CD4-positive, alpha-beta memory T cell (primary cell): ENCODE results near the gene OCEL1. TPM values are rescaled to one million over a fixed set of nuclear protein-coding genes. Genes with fewer than 3 reads are reported as not detected.
A peak's percentile ranks its signal among the peaks of the same experiment; 100 is the strongest.
"Not testable (repeated sequence)": the region's sequence is repeated elsewhere in the genome, so short reads cannot be mapped to it uniquely, and the experiment has no call there.

Experiments
- CTCF ChIA-PET: fragments of 350-600 bp; sonication (Branson Sonifier 250); formaldehyde crosslinking; loops from one replicate; lab custom pipeline; 2021; ENCODE audit warnings: inconsistent platforms; ENCODE audit not compliant: partially characterized antibody; lab: Charles Lee
- POLR2A ChIA-PET: fragments of 350-600 bp; sonication (Branson Sonifier 250); formaldehyde crosslinking; loops from one replicate; lab custom pipeline; 2021; ENCODE audit not compliant: partially characterized antibody; lab: Charles Lee
- DNase-seq, 5 donors: peaks; one replicate each; pipeline versions ENCODE4 v3.0.0 to v3.0.0-alpha.2; 2020 to 2022; ENCODE audit warnings: mixed read lengths in 1 of 5
- H3K27ac ChIP-seq: one replicate; pipeline ENCODE4 v1.7.0; 2013; ENCODE audit warnings: low read depth, low read length
- H3K27me3 ChIP-seq: 2 replicates; pipeline ENCODE4 v1.7.0; 2013; ENCODE audit warnings: mild to moderate bottlenecking, low read length, moderate library complexity; ENCODE audit not compliant: insufficient read depth
- H3K36me3 ChIP-seq: 2 replicates; pipeline ENCODE4 v1.7.0; 2013; ENCODE audit warnings: mild to moderate bottlenecking, low read length, moderate library complexity; ENCODE audit not compliant: insufficient read depth
- H3K4me1 ChIP-seq: 2 replicates; pipeline ENCODE4 v1.7.0; 2013; ENCODE audit warnings: mild to moderate bottlenecking, low read length, moderate library complexity; ENCODE audit not compliant: insufficient read depth
- H3K4me3 ChIP-seq, 2 donors: one replicate each; pipeline ENCODE4 v1.7.0; 2013; ENCODE audit warnings: low read length in 2 of 2, mild to moderate bottlenecking in 1 of 2
- H3K9me3 ChIP-seq, 2 donors: one replicate each; pipeline ENCODE4 v1.7.0; 2013; ENCODE audit warnings: low read length in 2 of 2, control low read depth in 1 of 2; ENCODE audit not compliant: control insufficient read depth in 1 of 2
- H3K27ac Mint-ChIP-seq, 7 donors: one replicate each; pipeline ENCODE4 v1.8.0; 2020 to 2021; ENCODE audit warnings: mixed read lengths in 7 of 7, mild to moderate bottlenecking in 6 of 7, inconsistent platforms in 3 of 7, moderate library complexity in 3 of 7
- H3K27me3 Mint-ChIP-seq, 2 donors: one replicate each; pipeline ENCODE4 v1.8.0; 2020 to 2021; ENCODE audit warnings: mixed read lengths in 2 of 2
- H3K36me3 Mint-ChIP-seq, 2 donors: one replicate each; pipeline ENCODE4 v1.8.0; 2020 to 2021; ENCODE audit warnings: mixed read lengths in 2 of 2, inconsistent platforms in 1 of 2, mild to moderate bottlenecking in 1 of 2
- H3K4me1 Mint-ChIP-seq, 4 donors: one replicate each; pipeline ENCODE4 v1.8.0; 2020 to 2021; ENCODE audit warnings: mixed read lengths in 4 of 4, mild to moderate bottlenecking in 1 of 4
- H3K4me3 Mint-ChIP-seq, 8 donors: one replicate each; pipeline ENCODE4 v1.8.0; 2020 to 2021; ENCODE audit warnings: mixed read lengths in 8 of 8, mild to moderate bottlenecking in 7 of 8, moderate library complexity in 6 of 8, inconsistent platforms in 3 of 8
- H3K9me3 Mint-ChIP-seq, 8 donors: one replicate each; pipeline ENCODE4 v1.8.0; 2020 to 2021; ENCODE audit warnings: mixed read lengths in 8 of 8, mild to moderate bottlenecking in 5 of 8, inconsistent platforms in 3 of 8, moderate library complexity in 1 of 8
- intact Hi-C: fragments of 100-400 bp; cut with micrococcal nuclease; formaldehyde crosslinking; loops from one replicate; pipeline ENCODE4 v1.15.1; 2023
- polyA plus RNA-seq, 2 donors: library from polyadenylated mRNA; unstranded; fragments of 300-500 nt; fragmentation: Illumina TruSeq; gene quantifications; one replicate each; pipeline ENCODE4 v1.2.3, GENCODE V29; 2021
- total RNA-seq, 2 experiments: library from RNA; stranded (reverse); gene quantifications; one replicate each; pipeline ENCODE4 v1.2.3, GENCODE V29; 2021

The OCEL1 gene
- total and polyA plus RNA-seq, 4 experiments from 2014 or later = 23.9 to 38.0 (median 33.5) TPM

- H3K27me3 ChIP-seq = no peaks in the 10 kb centered on the region
- peak overlapping the region; percentile 5 to 43 for H3K4me3 ChIP-seq
- intact Hi-C loops = loop anchor here (1.0 to 2.0 kb wide), 3 partner anchors 51 to 117 kb away; no protein-coding TSS in a partner anchor
- no peaks in the 10 kb centered on the region for H3K9me3 ChIP-seq
- peaks cover 22% of the 10 kb centered on the region for H3K4me1 ChIP-seq
- Mint-ChIP-seq H3K4me1 (peaks cover 16 to 27% (median 19%) of the 10 kb centered on the region in 4 donors), H3K36me3 (peaks cover 15 to 41% of the 10 kb centered on the region in 2 donors), H3K9me3 (no peaks in the 10 kb centered on the region), H3K4me3 (peak overlapping the region; percentile 86 to 92 (median 90)), H3K27me3 (no peaks in the 10 kb centered on the region), H3K27ac (peak overlapping the region; percentile 82 to 98 (median 96))
- ChIA-PET POLR2A (interaction anchor here (0.6 to 3.4 kb wide), 17 partner anchors 10 to 154 kb away, joined by 3 to 52 read pairs (median 6); partner anchors contain the start of genes BABAM1, HAUS8, MYO9B and OCEL1), CTCF (interaction anchor here (0.5 to 2.8 kb wide), 16 partner anchors 9 to 1870 kb away, joined by 3 to 13 read pairs (median 4); partner anchors contain the start of genes BABAM1 and USE1)
- H3K27ac ChIP-seq = peak overlapping the region; percentile 58
- H3K36me3 ChIP-seq = peaks cover 24% of the 10 kb centered on the region
- peak; percentile 47 to 69 (median 55) for DNase-seq
Measured at GRCh38 chr19:17184371-17184841, 41.6 kb upstream of the OCEL1 start.

- Mint-ChIP-seq H3K4me3 (peak overlapping the region in 1 of 8 donors; percentile 19), H3K27ac (peak overlapping the region in 1 of 7 donors; percentile 73), H3K4me1 (peaks cover 16 to 27% (median 19%) of the 10 kb centered on the region in 4 donors), H3K36me3 (peaks cover 15 to 42% of the 10 kb centered on the region in 2 donors), H3K27me3 (no peaks in the 10 kb centered on the region), H3K9me3 (no peaks in the 10 kb centered on the region)
- DNase-seq = no peak
- POLR2A ChIA-PET = interaction anchor here (3.0 to 3.4 kb wide), 3 partner anchors 30 to 61 kb away, joined by 23 to 52 read pairs (median 41); partner anchors contain the start of gene USE1
- intact Hi-C loops = loop anchor here (2.0 kb wide), 1 partner anchor 61 kb away; no protein-coding TSS in a partner anchor
- CTCF ChIA-PET = interaction anchor here (0.9 kb wide), 1 partner anchor 48 kb away, joined by 3 read pairs; no protein-coding TSS in a partner anchor
- no peak overlapping the region for H3K4me3 ChIP-seq
- H3K4me1 ChIP-seq = peaks cover 22% of the 10 kb centered on the region
- H3K36me3 ChIP-seq = peaks cover 29% of the 10 kb centered on the region
- no peaks in the 10 kb centered on the region for H3K9me3 ChIP-seq
- no peaks in the 10 kb centered on the region for H3K27me3 ChIP-seq
- no peak overlapping the region for H3K27ac ChIP-seq
Measured at GRCh38 chr19:17185590-17185989, 40.4 kb upstream of the OCEL1 start.

GRCh38 chr19:17191736-17192135, 34.3 kb upstream of the OCEL1 start:
- peaks cover 63% of the 10 kb centered on the region for H3K36me3 ChIP-seq
- H3K27ac Mint-ChIP-seq, intact Hi-C loops, H3K4me3 ChIP-seq, H3K4me3 Mint-ChIP-seq, H3K4me1 Mint-ChIP-seq, H3K9me3 Mint-ChIP-seq, POLR2A ChIA-PET, H3K27ac ChIP-seq, CTCF ChIA-PET, DNase-seq, H3K27me3 ChIP-seq, H3K4me1 ChIP-seq, H3K27me3 Mint-ChIP-seq, H3K9me3 ChIP-seq: not testable (repeated sequence)
- H3K36me3 Mint-ChIP-seq = peaks cover 31 to 51% of the 10 kb centered on the region in 2 donors

- no peak overlapping the region for H3K27ac ChIP-seq
- no peaks in the 10 kb centered on the region for H3K4me1 ChIP-seq
- POLR2A ChIA-PET = interaction anchor here (0.6 kb wide), 1 partner anchor 125 kb away, joined by 3 read pairs; no protein-coding TSS in a partner anchor
- no peak overlapping the region for H3K4me3 ChIP-seq
- Mint-ChIP-seq H3K9me3 (peaks cover 0 to 2% (median 0%) of the 10 kb centered on the region in 8 donors), H3K27me3 (no peaks in the 10 kb centered on the region), H3K4me1 (peaks cover 0 to 4% (median 2%) of the 10 kb centered on the region in 4 donors), H3K4me3 (no peak overlapping the region), H3K36me3 (peaks cover 37 to 51% of the 10 kb centered on the region in 2 donors), H3K27ac (no peak overlapping the region)
- DNase-seq = no peak
- no peaks in the 10 kb centered on the region for H3K9me3 ChIP-seq
- CTCF ChIA-PET = interaction anchor here (0.9 kb wide), 1 partner anchor 9 kb away, joined by 3 read pairs; no protein-coding TSS in a partner anchor
- H3K36me3 ChIP-seq = peaks cover 59% of the 10 kb centered on the region
- intact Hi-C loops = no loop called here
- H3K27me3 ChIP-seq = no peaks in the 10 kb centered on the region
Measured at GRCh38 chr19:17192751-17193150, 33.3 kb upstream of the OCEL1 start.

- intact Hi-C loops = no loop called here
- Histone ChIP-seq H3K27me3 (no peaks in the 10 kb centered on the region), H3K27ac (no peak overlapping the region), H3K4me3 (no peak overlapping the region), H3K4me1 (no peaks in the 10 kb centered on the region), H3K36me3 (peaks cover 54% of the 10 kb centered on the region), H3K9me3 (no peaks in the 10 kb centered on the region)
- Mint-ChIP-seq H3K4me3 (no peak overlapping the region), H3K27me3 (no peaks in the 10 kb centered on the region), H3K27ac (peak overlapping the region in 2 of 7 donors; percentile 31 to 42), H3K9me3 (peaks cover 0 to 4% (median 0%) of the 10 kb centered on the region in 8 donors), H3K4me1 (peaks cover 0 to 4% (median 2%) of the 10 kb centered on the region in 4 donors), H3K36me3 (peaks cover 47 to 55% of the 10 kb centered on the region in 2 donors)
- no peak for DNase-seq
- ChIA-PET POLR2A (no interaction called here), CTCF (no interaction called here)
Measured at GRCh38 chr19:17194608-17195007, 31.4 kb upstream of the OCEL1 start.

- H3K9me3 Mint-ChIP-seq = peaks cover 0 to 4% (median 0%) of the 10 kb centered on the region in 8 donors
- H3K27ac Mint-ChIP-seq = no peak overlapping the region
- H3K4me1 ChIP-seq = no peaks in the 10 kb centered on the region
- no peaks in the 10 kb centered on the region for H3K9me3 ChIP-seq
- intact Hi-C loops = no loop called here
- no peak for DNase-seq
- H3K4me3 Mint-ChIP-seq = no peak overlapping the region
- CTCF ChIA-PET = no interaction called here
- H3K4me3 ChIP-seq = no peak overlapping the region
- H3K36me3 Mint-ChIP-seq = peaks cover 49 to 57% of the 10 kb centered on the region in 2 donors
- H3K27me3 Mint-ChIP-seq = no peaks in the 10 kb centered on the region
- POLR2A ChIA-PET = no interaction called here
- H3K27me3 ChIP-seq = no peaks in the 10 kb centered on the region
- H3K4me1 Mint-ChIP-seq = peaks cover 0 to 4% (median 2%) of the 10 kb centered on the region in 4 donors
- peaks cover 57% of the 10 kb centered on the region for H3K36me3 ChIP-seq
- H3K27ac ChIP-seq = no peak overlapping the region
Measured at GRCh38 chr19:17195106-17195505, 30.9 kb upstream of the OCEL1 start.

- no peaks in the 10 kb centered on the region for H3K27me3 Mint-ChIP-seq
- DNase-seq = no peak
- H3K4me1 Mint-ChIP-seq = peaks cover 0 to 4% (median 2%) of the 10 kb centered on the region in 4 donors
- H3K27ac Mint-ChIP-seq = peak overlapping the region in 5 of 7 donors; percentile 17 to 80 (median 70)
- ChIA-PET POLR2A (no interaction called here), CTCF (interaction anchor here (0.7 kb wide), 1 partner anchor 10 kb away, joined by 3 read pairs; no protein-coding TSS in a partner anchor)
- peaks cover 59% of the 10 kb centered on the region for H3K36me3 ChIP-seq
- peaks cover 49 to 61% of the 10 kb centered on the region in 2 donors for H3K36me3 Mint-ChIP-seq
- no peaks in the 10 kb centered on the region for H3K27me3 ChIP-seq
- peaks cover 0 to 4% (median 0%) of the 10 kb centered on the region in 8 donors for H3K9me3 Mint-ChIP-seq
- no peaks in the 10 kb centered on the region for H3K9me3 ChIP-seq
- intact Hi-C loops = no loop called here
- no peak overlapping the region for H3K4me3 ChIP-seq
- H3K4me1 ChIP-seq = no peaks in the 10 kb centered on the region
- no peak overlapping the region for H3K4me3 Mint-ChIP-seq
- H3K27ac ChIP-seq = no peak overlapping the region
Measured at GRCh38 chr19:17196610-17197009, 29.4 kb upstream of the OCEL1 start.
